Transverse colon (tissue), 3 donors: ENCODE results near the gene GALNT10.

ENCODE experiments used
- EP300 ChIP-seq: sonication (generic); formaldehyde crosslinking; IDR thresholded peaks from one replicate; pipeline ENCODE4 v1.6.1; 2017; ENCODE audit warnings: antibody characterized with exemption, low read depth
- POLR2A ChIP-seq: fragments of 450-650 bp; IDR thresholded peaks from one replicate; pipeline ENCODE4 v1.6.1; 2016; ENCODE audit warnings: antibody characterized with exemption, mild to moderate bottlenecking, moderate library complexity
- POLR2AphosphoS5 ChIP-seq, 3 donors: sonication (generic); formaldehyde crosslinking; IDR thresholded peaks; one replicate each; pipeline ENCODE4 v1.6.1; 2016; ENCODE audit warnings: antibody characterized with exemption in 3 of 3

GRCh38 chr5:154199263-154199662 lies 8.7 kb downstream of the GALNT10 start:
- TF ChIP-seq POLR2AphosphoS5 (IDR thresholded peaks at IDR 0.05), result no peak
- no peak for TF ChIP-seq POLR2A
- TF ChIP-seq EP300, result no peak
